HG03439 (cell line): ENCODE measurements around the gene SYCE1L.
"Not testable (repeated sequence)": the region's sequence is repeated elsewhere in the genome, so short reads cannot be mapped to it uniquely, and the experiment has no call there.

ENCODE experiments used
- ATAC-seq: cut with Tn5 transposase; IDR thresholded peaks from one replicate; pipeline ENCODE4 v1.9.1; 2021; ENCODE audit warnings: mild to moderate bottlenecking, moderate library complexity; ENCODE audit not compliant: unreplicated experiment

The SYCE1L gene

DNA sequence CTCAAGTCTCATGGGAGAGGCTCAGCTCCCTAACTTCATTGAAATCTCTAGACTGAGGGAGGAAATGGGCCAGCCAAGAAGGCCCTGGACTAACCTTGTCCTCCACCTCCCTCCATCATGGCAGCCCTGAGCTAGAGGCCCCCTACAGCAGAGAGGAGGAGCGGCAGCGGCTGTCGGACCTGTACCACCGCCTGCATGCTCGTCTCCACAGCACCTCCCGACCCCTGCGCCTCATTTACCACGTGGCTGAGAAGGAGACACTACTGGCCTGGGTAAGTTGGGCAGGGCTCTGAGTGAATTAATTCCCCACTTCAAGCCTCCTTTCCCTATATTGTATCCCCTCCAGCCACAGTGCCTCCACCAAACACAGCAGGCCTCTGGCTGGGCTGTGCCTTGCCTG is 3.8 kb upstream of the SYCE1L start:
- ATAC-seq: no peak

DNA sequence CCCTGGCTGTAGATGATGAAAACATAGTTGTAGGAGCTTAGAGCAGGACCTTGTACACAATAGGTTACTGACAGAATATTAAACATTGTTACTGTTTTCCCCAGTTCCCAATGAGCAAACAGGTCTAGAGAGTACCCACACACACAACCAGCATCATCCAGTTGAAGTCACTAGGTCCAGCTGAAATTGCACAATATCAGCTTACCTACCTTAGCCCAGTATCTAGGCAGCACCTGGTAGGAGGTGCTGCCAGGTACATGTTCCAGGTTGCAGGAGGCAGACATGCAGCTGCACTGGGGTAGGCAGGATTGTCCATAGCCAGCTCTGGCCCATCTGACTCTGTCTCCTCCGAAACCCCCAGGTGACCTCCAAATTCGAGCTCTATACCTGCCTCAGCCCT is 1.5 kb upstream of the SYCE1L start:
- no peak for ATAC-seq

DNA sequence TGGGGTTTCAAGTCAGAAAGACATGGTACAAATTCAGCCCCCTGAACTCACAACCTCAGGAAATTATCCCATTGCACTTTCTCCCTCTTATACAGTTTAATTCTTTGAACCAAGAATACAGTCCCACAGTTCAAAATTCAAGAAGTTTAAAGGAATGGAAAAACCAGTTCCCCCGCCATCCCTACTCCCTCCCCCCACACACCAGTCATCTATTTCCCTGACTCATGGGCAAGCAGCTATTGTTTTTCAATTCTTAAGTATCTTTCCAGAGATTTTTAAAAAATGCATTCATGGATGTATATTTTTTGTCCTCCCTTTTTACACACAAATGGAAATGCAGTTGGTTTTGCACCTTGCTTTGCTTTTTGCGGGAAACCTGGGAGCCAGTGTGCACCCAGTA is 7.3 kb downstream of the SYCE1L start:
- ATAC-seq: no peak

DNA sequence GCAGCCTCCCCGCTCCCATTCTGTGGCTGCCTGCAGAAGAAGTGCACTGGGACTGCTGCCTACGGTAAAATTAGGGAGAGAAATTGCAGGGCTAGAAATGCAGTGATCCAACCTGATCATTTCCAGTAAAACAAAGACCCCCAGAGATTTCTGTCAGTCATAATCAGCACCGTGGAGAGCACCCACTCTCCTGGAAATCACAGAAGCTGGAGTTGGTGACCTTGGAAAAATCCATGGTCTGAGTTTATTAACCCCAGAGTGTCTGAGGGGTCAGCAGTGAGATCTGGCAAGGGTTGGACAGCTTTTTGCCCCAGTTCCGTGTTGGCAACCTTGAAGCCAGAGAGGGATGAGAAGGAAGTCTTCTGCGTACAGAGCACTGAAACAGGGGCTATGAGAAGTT is 7.8 kb downstream of the SYCE1L start:
- no peak for ATAC-seq

DNA sequence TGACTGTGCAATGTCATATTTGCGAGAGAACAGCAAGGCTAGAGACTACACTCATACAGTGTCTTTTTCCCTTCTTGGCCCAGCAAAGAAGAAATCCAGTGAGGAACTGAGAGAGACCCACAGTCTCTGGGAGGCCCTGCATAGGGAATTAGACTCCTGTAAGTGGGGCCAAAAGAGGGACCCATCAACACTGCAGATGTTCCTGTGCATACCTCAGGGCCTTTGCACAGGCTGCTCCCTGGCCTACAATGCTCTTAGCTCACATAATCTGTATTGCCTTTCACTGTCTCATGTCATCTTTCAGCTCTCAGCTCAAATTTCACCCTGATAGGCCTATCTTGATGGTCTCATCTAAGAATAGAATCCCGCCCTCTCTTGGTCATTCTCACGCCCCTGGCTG is 9.2 kb downstream of the SYCE1L start:
- ATAC-seq: no peak

DNA sequence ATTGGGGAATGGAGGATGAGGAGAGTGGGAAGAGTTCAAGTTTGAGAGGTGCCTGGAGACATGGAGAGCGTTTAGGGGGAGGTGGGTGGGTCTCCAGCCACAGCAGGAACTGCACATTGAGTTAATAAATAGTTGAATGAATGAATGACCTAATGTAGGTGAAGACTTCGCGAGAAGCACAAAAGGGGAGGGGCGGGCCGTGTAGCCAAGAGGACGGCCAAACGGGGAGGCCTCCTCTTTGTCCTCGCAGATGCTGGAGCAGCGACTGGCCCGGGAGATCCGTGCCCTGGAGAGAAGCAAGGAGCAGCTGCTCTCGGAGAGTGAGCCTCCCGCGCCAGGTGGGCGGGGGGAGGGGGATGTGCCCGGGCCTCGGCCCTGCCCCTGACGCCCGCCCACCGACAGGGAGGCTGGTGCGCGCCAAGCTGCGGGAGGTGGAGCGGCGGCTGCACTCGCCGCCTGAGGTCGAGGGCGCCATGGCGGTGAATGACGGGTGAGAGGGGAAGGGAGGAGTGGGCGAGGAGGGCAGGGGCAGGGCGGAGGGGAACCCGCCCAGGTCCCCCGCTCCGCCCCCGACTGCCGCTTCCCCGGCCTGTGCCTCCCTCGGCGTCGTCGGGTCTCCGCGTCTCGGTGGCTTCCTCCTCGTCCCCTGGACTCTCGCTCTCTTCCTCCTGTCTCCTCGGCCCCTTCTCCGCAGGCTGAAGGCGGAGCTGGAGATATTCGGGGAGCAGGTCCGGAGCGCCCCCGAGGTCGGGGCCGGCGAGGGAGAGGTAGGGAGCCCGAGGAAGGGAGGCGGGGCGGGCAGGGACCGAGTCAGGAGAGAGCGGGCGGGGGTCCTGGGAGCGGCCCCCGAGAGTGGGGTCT is 12.9 kb downstream of the SYCE1L start:
- peak; percentile 56 for ATAC-seq

DNA sequence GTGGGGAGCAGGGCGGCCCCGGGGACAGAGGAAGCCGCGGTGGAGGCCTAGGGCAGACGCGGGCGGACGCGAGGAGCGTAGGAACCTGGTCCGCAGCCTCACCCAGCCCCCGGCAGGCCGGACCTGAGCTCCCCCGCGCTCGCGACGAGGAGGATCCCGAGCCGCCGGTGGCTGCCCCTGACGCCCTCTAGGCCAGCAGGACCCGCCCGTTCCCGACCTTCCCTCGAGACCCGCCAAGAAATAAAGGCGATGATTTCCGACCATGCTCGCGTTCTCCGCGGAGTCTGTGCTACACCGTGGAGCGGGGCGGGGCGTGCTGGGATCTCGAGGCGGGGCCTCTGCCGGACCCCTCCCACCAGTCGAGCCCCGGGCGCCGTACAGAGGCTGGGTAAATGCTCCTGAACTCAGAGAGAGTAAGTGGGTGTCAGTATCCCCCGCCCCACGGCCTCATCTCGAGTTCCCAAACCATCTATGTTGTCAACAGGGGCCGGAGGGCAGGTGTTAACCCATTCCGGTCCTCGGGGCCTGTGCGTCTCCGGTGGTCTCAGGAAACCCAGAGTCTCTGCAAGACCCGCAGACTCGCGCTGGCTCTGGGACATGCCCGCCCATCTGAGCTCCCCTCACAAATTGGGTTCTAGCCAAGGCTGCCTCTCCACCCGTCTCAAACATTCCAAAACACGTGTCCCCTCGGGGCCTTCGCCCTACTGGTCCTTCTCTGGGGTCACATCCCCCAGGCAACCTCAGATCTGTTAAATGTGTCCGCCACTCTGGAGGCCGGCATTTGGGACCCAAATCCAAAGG is 13.7 kb downstream of the SYCE1L start:
- peak; percentile 77 for ATAC-seq

DNA sequence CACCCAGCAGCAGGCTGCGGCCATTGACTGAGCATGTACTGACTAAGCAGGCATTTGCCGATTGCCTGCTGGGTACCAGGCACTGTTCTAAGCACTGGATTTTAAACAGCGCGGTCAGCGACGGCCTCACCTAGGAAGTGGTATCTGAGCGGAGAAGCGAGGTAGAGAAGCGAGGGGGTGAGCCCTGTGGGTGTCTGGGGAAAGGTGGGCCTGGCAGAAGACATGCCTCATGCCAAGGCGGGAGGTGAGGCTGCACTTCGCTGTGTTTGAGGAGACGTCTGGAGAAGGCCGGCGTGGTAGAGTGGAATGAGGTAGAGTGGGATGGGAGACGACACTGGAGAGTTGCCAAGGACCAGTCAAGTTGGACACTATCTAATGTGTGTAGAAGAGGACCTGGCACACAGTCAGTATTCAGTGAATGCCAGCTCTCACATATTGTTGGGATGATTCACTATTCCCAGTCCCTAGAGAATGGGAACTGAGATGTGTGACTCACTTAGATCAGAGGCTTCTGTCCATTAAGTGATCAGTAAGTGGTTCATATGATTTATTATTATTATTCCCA is 14.4 kb downstream of the SYCE1L start:
- no peak for ATAC-seq

DNA sequence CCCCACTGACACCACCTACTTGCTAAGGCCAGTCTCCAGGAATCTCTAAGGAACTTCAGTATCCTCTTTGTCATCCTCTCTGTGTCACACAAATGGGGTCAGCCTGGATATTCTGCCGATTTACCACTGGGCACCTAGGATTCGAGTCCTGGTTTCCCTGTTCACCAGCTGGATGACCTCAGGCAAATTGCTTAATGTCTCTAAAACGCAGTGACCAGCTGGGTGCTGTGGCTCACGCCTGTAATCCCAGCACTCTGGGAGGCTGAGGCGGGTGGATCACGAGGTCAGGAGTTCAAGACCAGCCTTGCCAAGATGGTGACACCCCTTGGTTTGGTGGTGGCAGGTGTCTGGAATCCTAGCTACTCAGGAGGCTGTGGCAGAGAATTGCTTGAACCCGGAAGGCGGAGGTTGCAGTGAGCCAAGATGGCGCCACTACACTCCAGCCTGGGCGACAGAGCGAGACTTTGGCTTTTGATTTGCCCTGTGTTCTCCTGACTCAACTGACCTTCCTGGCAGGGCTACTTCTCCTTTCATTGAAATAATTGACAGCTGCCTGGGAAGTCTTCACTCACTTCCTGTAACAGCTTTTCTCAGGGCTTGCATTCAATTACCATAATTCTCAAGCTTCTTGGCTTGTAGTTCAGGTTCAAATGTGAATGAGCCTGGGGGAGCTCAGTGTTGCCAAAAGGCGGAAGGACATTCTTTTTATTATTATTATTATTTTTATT is 15.4 kb downstream of the SYCE1L start:
- no peak for ATAC-seq

DNA sequence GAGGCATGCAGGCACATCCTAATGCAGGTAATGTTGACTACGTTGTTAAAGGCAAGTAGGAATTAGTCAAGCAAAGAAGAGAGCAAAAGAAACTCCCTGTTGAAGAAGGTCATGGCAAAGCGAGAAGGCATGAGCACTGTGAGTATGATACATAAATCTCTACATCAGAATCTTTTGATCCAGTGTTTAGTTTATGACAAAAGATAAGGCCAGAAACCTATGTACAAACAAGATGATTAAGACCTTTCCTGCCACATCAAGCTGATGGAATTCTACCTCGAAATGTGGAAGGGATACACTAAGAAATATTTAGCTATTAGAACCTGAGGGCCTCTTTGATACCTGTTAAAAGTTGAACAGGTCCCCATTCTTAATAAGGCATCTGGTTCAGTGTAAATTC is 20.2 kb downstream of the SYCE1L start:
- no peak for ATAC-seq

DNA sequence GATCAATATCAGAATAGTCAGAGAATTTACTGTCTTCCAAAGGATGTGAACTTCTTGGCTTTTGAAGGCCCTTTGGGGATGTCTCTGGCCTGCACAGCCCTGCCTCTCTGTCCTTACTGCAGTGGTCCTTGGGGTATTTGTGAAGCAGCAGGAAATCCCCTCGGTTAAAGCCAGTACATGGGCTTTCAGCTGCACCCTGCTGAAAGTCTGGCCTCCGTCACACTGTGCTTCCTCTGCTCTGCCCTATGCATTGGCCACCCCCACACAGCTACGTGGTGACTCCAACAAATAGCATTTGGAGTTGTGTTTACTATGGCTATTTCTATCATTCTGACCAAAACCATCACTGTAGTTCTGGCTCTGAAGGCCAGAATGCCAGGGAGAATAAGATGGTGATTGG is 21.2 kb downstream of the SYCE1L start:
- ATAC-seq: peak; percentile 66

DNA sequence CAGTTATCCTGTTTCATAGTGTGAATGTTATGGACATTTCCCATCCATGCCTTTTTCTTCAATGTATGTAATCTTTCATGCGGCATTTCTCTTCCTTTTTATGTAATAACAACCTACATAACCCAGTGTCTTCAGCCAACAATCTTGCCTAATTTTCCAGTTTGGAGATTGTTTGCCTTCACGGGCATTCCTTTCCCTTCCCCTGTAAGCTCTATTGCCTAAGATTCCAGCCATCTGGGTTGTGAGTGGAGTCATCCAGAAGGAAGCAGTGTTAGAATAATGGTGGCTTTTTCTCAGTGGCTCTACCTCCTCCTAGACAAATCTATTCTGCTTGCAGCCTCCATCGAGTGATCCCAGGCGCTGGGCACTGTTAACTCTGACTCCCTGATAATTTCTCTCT is 22.3 kb downstream of the SYCE1L start:
- no peak for ATAC-seq

DNA sequence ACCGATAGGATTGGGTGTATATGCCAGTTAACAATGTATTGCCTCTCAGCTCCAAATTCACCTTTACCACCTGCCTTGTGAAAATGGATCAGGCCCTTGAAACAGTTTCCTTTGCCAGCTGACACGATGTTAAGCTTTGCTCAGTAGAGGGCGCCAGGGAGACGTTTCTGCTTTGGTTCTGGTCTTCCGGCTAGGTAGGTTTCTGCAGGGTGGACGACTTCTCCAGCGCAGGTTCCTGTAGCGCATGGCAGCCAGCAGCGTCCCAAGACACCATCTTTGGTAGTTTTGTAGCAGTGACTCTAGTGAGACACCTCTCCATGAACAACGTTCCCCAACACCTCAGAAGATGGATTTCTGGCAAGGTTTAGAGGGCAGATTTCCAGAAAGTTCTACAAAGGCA is 24.0 kb downstream of the SYCE1L start:
- no peak for ATAC-seq

DNA sequence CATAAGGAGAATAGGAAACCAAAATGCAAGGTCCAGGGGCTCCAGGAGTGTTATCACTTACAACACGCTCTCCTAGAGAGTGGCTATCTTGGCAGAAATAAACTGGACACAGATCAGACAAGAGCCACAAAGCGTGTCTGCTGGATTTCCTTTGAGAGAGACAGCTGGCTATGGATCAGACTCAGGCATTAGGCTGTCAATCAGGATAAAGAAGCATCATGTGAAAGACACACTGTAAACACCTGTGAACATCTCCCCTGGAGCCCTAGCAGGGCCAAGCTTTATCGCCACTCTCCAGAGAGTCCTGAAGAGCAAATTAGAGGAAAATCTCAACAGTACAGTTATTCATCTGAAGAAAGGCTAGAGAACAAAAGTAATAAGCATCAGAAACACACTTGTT is 26.0 kb downstream of the SYCE1L start:
- ATAC-seq: no peak

DNA sequence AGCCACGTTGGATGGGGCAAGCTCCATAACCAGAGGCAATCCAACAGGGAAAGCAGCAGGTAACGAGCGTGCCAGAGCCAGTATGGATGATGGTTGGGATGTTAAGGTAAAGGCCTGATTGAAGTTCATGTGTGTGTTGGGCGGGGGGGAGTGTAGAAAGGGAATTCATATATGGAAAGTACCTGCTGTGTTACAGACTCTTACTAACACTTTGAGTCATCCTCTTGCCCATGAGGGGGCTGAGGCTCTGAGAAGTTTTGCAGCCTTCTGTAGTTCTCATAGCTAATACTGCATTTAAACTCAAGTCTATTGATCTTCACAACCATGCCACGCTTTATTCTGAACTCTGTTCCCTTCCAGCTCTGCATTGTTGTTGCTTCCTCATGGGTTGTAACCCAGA is 28.5 kb downstream of the SYCE1L start:
- no peak for ATAC-seq

DNA sequence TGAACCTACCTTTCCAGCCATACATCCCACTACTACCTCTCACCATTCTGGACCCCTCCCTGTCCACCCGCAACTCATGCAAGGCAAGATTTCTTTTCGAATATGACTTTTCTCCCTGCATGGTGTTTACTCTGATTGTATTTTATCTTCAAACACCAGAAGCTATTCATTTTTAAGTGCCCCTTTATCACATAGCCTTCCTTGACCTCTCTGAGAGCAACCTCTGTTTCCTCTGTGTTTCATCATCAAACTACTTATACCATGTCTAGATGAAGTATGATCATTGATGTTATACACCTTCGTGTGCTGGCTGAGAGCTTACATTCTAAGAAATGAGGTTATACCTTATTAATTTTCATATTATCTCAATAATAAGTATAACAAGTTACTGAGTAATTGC is 31.8 kb downstream of the SYCE1L start:
- no peak for ATAC-seq

DNA sequence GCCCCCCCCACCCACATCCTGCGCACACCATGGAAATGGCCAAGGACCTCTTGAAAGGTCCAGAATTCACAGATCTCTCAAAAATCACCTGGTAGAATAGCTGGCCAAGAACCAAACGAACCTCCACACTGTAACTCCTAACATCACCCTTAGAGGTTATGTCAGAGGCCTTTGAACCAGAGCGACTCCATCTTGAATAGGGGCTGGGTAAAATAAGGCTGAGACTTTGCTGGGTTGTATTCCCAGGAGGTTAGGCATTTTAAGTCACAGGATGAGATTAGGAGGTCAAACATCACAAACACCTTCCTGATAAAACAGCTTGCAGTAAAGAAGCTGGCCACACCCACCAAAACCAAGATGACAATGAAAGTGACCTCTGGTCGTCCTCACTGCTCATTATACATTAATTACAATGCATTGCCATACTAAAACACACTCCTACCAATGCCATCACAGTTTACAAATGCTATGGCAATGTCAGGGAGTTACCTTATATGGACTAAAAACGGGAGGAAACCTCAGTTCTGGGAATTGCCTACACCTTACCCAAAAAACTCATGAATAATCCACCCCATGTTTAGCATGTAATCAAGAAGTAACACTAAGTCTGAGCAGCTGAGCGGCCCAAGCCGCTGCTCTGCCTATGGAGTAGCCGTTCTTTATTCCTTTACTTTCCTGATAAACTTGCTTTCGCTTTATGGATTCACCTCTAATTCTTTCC is 34.8 kb downstream of the SYCE1L start:
- no peak for ATAC-seq

DNA sequence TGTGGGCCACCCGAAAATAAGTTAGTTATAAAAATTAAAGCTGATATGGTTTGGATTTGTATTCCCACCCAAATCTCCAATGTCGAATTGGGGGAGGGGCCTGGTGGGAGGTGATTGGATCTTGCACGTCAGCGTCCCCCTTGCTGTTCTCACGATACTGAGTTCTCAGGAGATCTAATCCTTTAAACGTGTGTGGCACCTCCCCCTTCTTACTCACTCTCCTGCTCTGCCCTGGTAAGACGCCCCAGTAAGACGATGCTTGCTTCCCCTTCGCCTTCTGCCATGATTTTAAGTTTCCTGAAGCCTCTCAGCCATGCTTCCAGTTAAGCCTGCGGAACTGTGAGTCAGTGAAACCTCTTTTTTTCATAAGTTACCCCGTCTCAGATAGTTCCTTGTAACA is 35.4 kb downstream of the SYCE1L start:
- ATAC-seq: no peak

DNA sequence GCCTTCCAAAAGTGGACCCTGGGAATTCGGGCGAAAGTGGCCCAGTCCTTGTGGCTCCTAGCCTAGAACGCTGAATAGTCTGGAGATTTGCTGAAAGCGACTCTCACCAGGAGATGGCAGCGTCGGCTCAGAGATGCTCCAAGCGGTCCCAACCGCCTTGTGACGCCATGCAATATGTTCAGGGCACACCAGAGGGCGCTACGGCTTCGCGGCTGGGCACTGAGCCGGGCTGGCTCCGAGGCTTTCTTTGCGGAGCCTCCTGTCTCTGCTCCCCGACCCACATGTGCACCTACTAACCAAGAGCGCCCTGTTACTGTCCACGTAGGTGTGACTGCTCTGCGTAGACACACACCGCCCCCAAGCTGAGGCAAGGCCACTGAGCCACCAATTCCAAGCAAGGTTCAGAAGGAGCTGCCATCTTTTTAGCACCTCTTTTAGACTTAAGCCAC is 36.9 kb downstream of the SYCE1L start:
- ATAC-seq: peak; percentile 99

DNA sequence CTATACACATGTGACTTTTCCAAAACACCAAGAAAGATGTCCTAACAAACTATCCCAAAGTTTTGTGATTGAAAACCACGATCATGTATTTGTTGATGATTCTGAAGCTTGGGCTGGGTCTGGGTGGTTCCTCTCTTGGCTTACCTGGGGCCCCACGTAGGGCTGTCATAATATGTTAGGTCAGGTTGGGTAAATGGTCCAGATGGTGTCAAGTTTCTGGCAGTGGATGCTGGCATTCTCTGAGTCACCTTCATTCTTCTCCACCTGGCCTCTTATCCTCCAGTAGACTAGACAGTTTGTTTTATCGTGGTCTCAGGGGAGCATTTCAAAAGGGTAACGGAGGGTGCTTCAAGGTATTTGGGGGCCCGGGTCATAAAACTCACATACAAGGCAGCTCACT is 39.4 kb downstream of the SYCE1L start:
- no peak for ATAC-seq

DNA sequence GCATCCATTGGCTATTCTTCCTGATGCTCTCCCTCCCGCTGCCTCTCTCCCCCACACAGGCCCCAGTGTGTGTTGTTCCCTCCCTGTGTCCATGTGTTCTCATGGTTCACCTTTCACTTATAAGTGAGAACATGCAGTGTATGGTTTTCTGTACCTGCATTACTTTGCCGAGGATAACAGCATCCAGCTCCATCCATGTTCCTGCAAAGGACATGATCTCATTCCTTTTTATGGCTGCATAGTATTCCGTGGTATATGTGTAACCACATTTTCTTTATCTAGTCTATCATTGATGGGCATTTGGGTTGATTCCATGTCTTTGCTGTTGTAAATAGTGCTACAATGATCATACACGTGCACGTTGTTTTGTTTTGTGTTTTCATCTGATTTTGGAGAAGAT is 43.3 kb downstream of the SYCE1L start:
- ATAC-seq: not testable (repeated sequence)
